ENCODE measurements around the gene ECHS1.

The ECHS1 gene

GRCh38 chr10:133312769-133313145 is 60.4 kb downstream of the ECHS1 start:
- Mint-ChIP-seq H3K9me3 (peaks cover 0 to 2% of the 10 kb centered on the region in 2 donors), H3K4me1 (peaks cover 12 to 17% of the 10 kb centered on the region in 2 donors), H3K4me3 (no peak overlapping the region), H3K27me3 (no peaks in the 10 kb centered on the region), H3K27ac (no peak overlapping the region), H3K36me3 (peaks cover 16 to 25% of the 10 kb centered on the region in 2 donors)
- ATAC-seq (replicated peaks) (no peak), DNase-seq (no peak)
